Stimulated activated CD8-positive, alpha-beta memory T cell treated with anti-CD3 and anti-CD28 coated beads, Interleukin-15, amount 100 ng/mL, for 1 hour (primary cell): Measurements from ENCODE around the gene KRT74.

Source experiments
- DNase-seq: peaks from one replicate; pipeline ENCODE4 v3.0.0-alpha.2; 2020; ENCODE audit warnings: low read depth

KRT74 gene

DNA sequence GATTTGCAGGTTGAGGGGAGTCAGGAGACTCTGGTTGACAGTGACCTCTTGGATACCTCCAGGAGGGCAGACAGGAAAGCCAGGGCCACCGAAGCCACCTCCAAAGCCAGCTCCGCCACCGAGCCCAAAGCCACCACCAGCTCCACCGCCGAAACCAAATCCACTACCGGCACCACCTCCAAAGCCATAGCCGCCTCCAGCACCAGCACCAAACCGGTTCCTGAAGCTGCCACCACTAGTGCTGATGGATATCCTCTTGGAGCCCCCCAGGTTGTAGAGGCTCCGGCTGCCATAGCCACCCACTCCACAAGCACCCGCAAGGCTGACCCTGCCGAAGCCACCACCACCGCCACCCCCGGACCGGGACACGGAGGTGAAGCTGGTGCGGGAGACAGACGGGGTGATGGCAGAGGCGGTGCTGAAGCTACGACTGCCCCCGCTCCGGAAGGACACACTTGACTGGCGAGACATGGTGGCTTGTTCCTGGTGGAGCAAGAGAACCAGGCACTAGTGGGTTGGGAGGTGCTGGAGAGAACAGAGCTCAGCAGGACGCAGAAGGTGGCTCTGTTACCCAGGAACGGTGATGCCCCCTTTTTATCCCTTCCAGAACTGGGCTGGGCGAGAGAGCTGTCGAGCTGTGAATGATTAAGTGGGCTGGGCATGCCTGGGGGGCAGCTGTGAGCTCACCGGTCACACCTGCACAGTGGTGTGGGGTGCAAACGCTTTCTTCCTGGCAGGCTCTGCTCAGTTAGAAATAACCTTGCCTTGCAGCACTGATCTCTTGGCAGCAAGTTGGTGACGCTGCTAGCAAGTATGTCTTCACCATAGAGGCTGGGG lies 53.6 kb downstream of the KRT74 start, which contains the start of gene KRT5:
Gene KRT5 (minus strand): TSS at position 569 of the 837 bp plus-strand sequence. CDS start 98 bp downstream, at position 471.
- no peak for DNase-seq

DNA sequence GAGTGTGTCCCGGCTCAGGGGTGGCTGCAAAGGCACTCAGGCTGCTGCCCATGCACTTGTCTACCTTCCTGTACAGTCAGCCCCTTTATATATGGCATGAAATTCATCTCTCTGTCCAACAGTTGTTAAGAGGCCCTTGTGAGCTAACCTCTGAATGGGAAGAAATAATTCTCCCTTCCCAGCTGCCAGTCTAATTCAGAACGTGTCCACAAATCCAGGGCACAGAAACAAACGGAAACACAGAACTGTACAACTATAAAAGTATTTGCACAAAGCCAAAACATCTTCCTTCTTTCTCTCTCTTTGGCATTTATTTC lies 54.3 kb downstream of the KRT74 start:
- DNase-seq: no peak

DNA sequence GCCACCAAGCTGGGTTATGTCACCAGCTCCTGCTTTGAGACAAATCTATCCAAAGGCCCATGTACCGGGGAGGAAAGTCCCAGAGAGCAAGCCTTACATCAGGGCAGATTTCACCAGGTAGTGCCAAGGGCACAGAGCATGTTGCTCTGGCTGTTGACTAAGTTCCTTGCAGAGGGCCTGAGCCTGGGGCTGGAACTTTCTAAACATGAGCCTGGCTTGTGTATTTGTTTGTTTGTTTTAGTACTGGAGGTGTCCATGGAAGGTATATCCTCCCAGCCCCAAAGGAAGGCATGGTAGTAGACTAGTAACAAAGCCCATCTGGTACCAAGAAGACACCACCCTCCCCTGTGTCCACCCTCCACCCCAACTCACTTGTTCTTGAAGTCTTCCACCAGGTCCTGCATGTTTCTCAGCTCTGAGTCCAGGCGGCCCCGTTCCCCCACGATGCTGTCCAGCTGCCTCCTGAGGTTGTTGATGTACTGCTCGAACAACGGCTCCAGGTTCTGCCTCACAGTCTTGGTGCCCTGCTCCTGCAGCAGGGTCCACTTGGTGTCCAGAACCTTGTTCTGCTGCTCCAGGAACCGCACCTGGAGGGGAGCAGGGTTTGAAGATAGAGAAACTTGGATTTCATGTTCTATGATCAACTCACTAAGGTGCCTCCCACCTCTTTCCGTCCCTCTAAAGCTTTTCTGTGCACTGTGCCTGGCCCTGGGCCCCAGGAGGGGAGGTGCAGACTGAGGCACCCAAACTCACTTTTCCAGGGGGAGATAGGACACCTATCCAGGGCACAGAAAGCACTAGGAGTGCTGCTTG lies 54.9 kb downstream of the KRT74 start:
- no peak for DNase-seq

DNA sequence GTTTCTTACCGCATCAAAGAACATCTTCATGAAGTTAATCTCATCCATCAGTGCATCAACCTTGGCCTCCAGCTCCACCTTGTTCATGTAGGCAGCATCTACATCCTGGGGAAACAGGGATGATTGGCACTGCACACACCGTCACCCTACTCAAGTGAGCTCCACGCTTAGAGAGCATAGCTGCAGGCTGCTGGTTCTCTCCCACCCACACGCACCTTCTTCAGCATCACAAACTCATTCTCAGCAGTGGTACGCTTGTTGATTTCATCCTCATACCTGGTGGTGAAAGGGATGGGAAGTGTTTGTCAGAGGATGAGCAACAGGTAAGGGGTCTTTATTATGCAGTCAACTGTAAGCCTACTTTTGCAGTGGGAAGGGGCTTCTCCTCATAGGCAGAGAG lies 55.8 kb downstream of the KRT74 start:
- DNase-seq: no peak

DNA sequence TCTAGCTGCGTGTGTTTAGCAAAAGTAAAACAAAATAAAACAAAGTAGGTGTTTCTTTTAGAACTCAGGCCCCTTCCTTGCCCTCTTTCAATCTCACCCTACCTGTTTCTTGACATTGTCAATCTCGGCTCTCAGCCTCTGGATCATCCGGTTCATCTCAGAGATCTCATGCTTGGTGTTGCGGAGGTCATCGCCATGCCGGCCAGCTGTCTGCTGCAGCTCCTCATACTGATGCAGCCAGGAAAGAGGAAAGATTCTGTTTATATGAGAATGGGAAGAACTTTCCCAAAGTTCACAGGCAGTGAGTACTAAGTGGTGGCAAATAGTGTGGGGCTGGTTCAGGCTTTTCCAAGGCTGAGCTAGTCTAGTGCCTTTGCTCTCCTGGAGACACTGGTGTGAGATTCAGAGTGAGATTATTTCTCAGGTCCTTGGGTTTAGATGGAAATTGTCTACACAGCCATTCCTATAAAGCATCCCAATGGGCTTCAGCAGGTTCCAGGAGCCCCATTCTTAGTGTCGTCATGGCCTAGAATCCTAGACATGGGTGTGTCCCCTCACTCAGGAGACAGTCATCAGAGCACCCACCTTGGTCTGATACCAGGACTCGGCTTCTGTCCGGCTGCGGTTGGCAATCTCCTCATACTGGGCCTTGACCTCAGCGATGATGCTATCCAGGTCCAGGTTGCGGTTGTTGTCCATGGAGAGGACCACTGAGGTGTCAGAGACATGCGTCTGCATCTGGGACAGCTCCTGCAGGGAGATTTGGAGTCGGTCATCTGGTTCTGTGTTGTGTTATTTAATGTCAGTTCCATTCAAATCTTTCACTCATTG lies 56.4 kb downstream of the KRT74 start:
- DNase-seq: no peak

DNA sequence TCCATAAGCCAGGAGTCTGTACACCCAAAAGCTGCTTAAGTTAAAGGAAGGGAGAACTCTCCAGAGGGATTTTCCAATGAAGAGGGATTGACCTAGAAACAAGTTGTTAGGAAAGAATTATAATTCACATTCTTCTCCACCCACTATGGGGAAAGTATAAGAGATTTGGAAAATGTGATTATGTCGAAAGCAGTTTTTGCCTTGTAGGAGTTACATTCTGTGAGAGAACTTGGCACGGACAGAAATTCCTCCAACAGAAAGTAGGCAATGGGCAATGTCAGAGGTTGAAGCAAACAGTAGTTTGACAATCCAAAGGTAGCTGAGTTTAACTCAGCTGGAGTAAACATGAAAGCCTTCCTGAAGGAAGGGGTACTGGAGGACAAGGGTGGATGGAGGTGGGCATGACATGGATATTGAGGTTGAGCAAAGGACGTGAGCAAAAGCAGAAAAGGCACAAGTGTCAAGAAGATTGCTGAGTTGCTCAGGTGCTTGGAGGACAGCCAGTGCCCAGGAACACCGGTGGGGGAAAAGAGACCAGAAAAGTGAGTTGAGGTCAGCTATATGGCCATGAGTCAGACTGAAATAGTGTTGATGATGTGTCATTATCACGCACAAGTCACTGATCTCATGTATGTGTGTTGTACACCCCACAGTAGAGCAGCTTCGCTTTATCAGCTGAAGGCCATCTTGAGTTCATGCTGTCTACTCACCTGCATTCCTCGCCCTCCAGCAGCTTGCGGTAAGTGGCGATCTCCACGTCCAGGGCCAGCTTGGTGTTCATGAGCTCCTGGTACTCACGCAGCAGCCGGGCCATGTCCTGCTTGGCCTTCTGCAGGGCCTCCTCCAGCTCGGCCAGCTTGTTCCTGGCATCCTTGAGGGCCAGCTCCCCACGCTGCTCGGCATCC lies 57.5 kb downstream of the KRT74 start:
- no peak for DNase-seq
